Endodermal cell (in vitro differentiated cells): ENCODE data around the gene BCAR1. TPM values are rescaled to one million over a fixed set of nuclear protein-coding genes. Genes with fewer than 3 reads are reported as not detected.

Experiments
- DNase-seq: peaks from one replicate; pipeline ENCODE4 v3.0.0-alpha.2; 2017
- H3K27ac ChIP-seq: 2 replicates; pipeline ENCODE4 v1.5.1; 2013; ENCODE audit warnings: mild to moderate bottlenecking, low read depth, low read length, moderate library complexity
- H3K27me3 ChIP-seq: 2 replicates; pipeline ENCODE4 v1.6.1; 2013; ENCODE audit warnings: mild to moderate bottlenecking, low read length, moderate library complexity; ENCODE audit not compliant: insufficient read depth, control insufficient read depth, poor library complexity, severe bottlenecking
- H3K36me3 ChIP-seq: 2 replicates; pipeline ENCODE4 v1.7.0; 2013; ENCODE audit warnings: mild to moderate bottlenecking, low read length, moderate library complexity; ENCODE audit not compliant: control insufficient read depth, insufficient read depth
- H3K4me1 ChIP-seq: one replicate; pipeline ENCODE4 v1.7.0; 2013; ENCODE audit warnings: low read length; ENCODE audit not compliant: control insufficient read depth, insufficient read depth
- H3K4me3 ChIP-seq: 2 replicates; pipeline ENCODE4 v1.5.1; 2013; ENCODE audit warnings: mild to moderate bottlenecking, low read length, moderate library complexity
- H3K9ac ChIP-seq: 2 replicates; pipeline ENCODE4 v1.6.1; 2013; ENCODE audit warnings: mild to moderate bottlenecking, low read length, moderate library complexity; ENCODE audit not compliant: poor library complexity, severe bottlenecking; ENCODE audit errors: extremely low read depth
- H3K9me3 ChIP-seq: 2 replicates; pipeline ENCODE4 v1.6.1; 2013; ENCODE audit warnings: mild to moderate bottlenecking, low read length, moderate library complexity; ENCODE audit not compliant: control insufficient read depth
- H3K27ac Mint-ChIP-seq: 2 replicates; pipeline ENCODE4 v1.8.0; 2020; ENCODE audit warnings: mixed read lengths
- H3K27me3 Mint-ChIP-seq: 2 replicates; pipeline ENCODE4 v1.8.0; 2021; ENCODE audit warnings: mild to moderate bottlenecking, mixed read lengths; ENCODE audit not compliant: insufficient read depth
- H3K36me3 Mint-ChIP-seq: 2 replicates; pipeline ENCODE4 v1.8.0; 2020; ENCODE audit warnings: low read depth, mixed read lengths
- H3K4me1 Mint-ChIP-seq: 2 replicates; pipeline ENCODE4 v1.8.0; 2020; ENCODE audit warnings: mixed read lengths
- H3K4me3 Mint-ChIP-seq: 2 replicates; pipeline ENCODE4 v1.8.0; 2020; ENCODE audit warnings: mild to moderate bottlenecking, moderate library complexity, mixed read lengths
- H3K9me3 Mint-ChIP-seq: 2 replicates; pipeline ENCODE4 v1.8.0; 2020; ENCODE audit warnings: mild to moderate bottlenecking, mixed read lengths
- WGBS, 2 experiments: methylation state at CpG; one replicate each; pipeline versions ENCODE4 v1.1.5 to v1.1.7; 2013; ENCODE audit warnings: missing lambda C conversion rate in 2 of 2, mixed read lengths in 1 of 2; ENCODE audit not compliant: insufficient coverage in 1 of 2, insufficient read length in 1 of 2; 5-methylcytosine and 5-hydroxymethylcytosine counted together
- total RNA-seq, 2 donors: library from RNA; stranded (reverse); fragmentation: NEBNext Ultra II Directional in 1 of 2; extraction: Animal tissue kit (Norgen Biotek cat#: 25700) in 1 of 2; gene quantifications; 2 replicates in 1 of 2; 3 replicates in 1 of 2; pipeline ENCODE4 v1.2.1, GENCODE V29; 2021
- TF ChIP-seq, protein P1 (sequence below): fragments of 200-600 bp; sonication (generic); conservative IDR thresholded peaks from 2 replicates; pipeline ENCODE4 v1.5.0; 2021; ENCODE audit warnings: antibody characterized with exemption, mild to moderate bottlenecking

The BCAR1 gene
- total RNA-seq, 2 donors from 2014 or later = 56.2 to 74.3 TPM

DNA sequence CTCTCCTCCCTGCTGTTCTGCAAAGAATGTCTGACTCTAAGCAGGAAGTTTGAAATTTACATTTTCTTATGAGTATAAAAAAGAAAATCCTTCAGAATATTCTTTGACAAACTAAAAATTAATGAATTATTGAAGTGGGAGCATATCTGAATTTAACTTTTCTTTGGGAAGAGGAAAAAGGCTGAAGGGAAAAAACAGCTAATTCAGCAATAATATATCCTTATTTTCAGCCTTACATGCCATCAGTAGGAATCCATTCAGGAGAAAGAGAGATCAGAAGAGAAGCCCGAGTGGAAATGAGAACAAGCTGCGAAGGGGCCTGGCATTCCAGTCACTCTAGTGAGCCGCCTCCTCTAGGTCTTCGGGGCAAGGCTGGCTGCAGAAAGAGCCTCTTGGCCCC is 41.7 kb upstream of the BCAR1 start:
- H3K36me3 Mint-ChIP-seq = peaks cover 42% of the 10 kb centered on the region
- H3K27me3 Mint-ChIP-seq = no peaks in the 10 kb centered on the region
- Histone ChIP-seq H3K27ac (no peak overlapping the region), H3K36me3 (peaks cover 52% of the 10 kb centered on the region), H3K9me3 (no peaks in the 10 kb centered on the region), H3K27me3 (no peaks in the 10 kb centered on the region), H3K9ac (no peak overlapping the region), H3K4me3 (no peak overlapping the region), H3K4me1 (no peaks in the 10 kb centered on the region)
- TF ChIP-seq, protein P1, sequence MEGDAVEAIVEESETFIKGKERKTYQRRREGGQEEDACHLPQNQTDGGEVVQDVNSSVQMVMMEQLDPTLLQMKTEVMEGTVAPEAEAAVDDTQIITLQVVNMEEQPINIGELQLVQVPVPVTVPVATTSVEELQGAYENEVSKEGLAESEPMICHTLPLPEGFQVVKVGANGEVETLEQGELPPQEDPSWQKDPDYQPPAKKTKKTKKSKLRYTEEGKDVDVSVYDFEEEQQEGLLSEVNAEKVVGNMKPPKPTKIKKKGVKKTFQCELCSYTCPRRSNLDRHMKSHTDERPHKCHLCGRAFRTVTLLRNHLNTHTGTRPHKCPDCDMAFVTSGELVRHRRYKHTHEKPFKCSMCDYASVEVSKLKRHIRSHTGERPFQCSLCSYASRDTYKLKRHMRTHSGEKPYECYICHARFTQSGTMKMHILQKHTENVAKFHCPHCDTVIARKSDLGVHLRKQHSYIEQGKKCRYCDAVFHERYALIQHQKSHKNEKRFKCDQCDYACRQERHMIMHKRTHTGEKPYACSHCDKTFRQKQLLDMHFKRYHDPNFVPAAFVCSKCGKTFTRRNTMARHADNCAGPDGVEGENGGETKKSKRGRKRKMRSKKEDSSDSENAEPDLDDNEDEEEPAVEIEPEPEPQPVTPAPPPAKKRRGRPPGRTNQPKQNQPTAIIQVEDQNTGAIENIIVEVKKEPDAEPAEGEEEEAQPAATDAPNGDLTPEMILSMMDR = no peak
- peaks cover 3% of the 10 kb centered on the region for H3K4me1 Mint-ChIP-seq
- H3K27ac Mint-ChIP-seq = no peak overlapping the region
- H3K9me3 Mint-ChIP-seq = no peaks in the 10 kb centered on the region
- no peak for DNase-seq
- no peak overlapping the region for H3K4me3 Mint-ChIP-seq
- WGBS, 2 experiments = 94 to 100% methylated on average over 1 to 4 of the region's 4 CpGs

DNA sequence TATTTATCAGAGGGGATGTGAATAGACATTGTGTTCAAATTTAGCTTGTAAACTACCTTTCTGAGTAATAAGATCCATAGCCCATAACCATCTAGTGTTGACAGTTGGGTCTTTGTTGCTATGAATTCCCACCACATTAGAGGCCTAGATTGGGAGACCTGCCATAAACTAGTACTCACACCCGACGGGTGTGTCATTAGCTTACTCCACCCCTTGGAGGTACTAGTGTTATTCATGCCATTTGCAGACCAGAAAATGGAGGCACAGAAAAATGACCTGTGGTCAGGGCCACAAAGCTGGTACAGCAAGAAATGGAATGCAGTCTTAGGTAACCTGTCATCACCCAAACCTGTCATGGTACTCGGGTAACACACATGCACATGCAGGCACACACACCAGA is 41.3 kb upstream of the BCAR1 start:
- TF ChIP-seq, protein P1 = no peak
- peaks cover 39% of the 10 kb centered on the region for H3K36me3 Mint-ChIP-seq
- H3K9me3 Mint-ChIP-seq = no peaks in the 10 kb centered on the region
- no peaks in the 10 kb centered on the region for H3K9me3 ChIP-seq
- no peak overlapping the region for H3K27ac ChIP-seq
- H3K4me3 ChIP-seq = no peak overlapping the region
- no peak overlapping the region for H3K27ac Mint-ChIP-seq
- H3K4me1 ChIP-seq = no peaks in the 10 kb centered on the region
- WGBS, 2 experiments = 84 to 89% methylated on average over 3 of the region's 3 CpGs
- H3K27me3 ChIP-seq = no peaks in the 10 kb centered on the region
- H3K9ac ChIP-seq = no peak overlapping the region
- no peaks in the 10 kb centered on the region for H3K27me3 Mint-ChIP-seq
- H3K36me3 ChIP-seq = peaks cover 47% of the 10 kb centered on the region
- DNase-seq = no peak
- H3K4me1 Mint-ChIP-seq = peaks cover 3% of the 10 kb centered on the region
- no peak overlapping the region for H3K4me3 Mint-ChIP-seq

DNA sequence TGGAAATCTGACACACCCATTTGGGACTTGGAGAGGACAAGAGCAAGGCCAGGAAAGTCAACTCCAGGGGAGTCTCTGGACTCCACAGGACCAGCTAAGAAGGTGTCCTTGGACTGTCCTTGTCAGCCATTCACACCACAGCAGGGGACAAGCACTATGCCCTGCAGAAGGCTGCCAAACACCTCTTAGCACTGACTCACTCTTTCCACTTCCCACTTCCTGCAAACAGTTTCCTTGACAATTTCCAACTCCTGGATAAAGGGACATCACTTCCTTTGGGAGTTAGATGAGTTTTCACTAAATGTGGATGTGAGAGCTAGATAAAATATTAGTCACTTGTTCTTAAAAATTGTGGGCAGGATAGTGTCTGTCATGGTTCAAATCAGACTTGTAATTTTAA is 37.8 kb upstream of the BCAR1 start:
- Mint-ChIP-seq H3K27ac (peak overlapping the region; percentile 2), H3K4me1 (peaks cover 3% of the 10 kb centered on the region), H3K27me3 (no peaks in the 10 kb centered on the region), H3K36me3 (peaks cover 44% of the 10 kb centered on the region), H3K4me3 (no peak overlapping the region), H3K9me3 (peaks cover 4% of the 10 kb centered on the region)
- H3K9ac ChIP-seq = no peak overlapping the region
- peaks cover 37% of the 10 kb centered on the region for H3K36me3 ChIP-seq
- H3K4me3 ChIP-seq = no peak overlapping the region
- H3K27me3 ChIP-seq = no peaks in the 10 kb centered on the region
- TF ChIP-seq, protein P1 = no peak
- H3K4me1 ChIP-seq = no peaks in the 10 kb centered on the region
- H3K9me3 ChIP-seq = peaks cover 4% of the 10 kb centered on the region
- H3K27ac ChIP-seq = no peak overlapping the region
- DNase-seq = peak; percentile 79
